ENCODE measurements around the gene NR2C2AP. TPM values are rescaled to one million over a fixed set of nuclear protein-coding genes. Genes with fewer than 3 reads are reported as not detected.

NR2C2AP gene
- total RNA-seq, 1 experiment from 2014 or later, result 45.3 TPM

DNA sequence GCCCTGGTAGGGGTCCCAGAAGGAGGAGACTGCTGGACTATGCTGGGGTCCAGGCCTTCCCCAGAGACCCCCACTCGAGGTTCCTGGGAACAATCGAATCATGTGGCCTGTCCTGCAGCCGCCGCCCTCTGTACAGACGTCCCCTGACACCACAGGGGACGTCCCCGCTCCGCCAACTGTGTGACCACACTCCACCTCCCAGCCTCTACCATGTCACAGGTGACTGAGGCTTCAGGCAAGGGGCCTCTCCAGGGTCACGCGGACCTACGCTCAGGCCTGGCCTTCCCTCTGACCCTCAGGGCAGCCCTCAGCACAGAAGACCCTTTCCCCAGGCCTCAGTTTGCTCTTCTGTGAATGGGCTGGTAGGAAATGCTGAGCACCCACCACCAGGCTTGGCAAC, 51.8 kb downstream of the NR2C2AP start:
- no peaks in the 10 kb centered on the region for H3K4me1 ChIP-seq (ENCODE audit: insufficient read depth, low read length, poor library complexity, severe bottlenecking)
- no peak overlapping the region for H3K4me3 ChIP-seq (ENCODE audit: low read depth, low read length, poor library complexity, severe bottlenecking)
- H3K9me3 ChIP-seq (ENCODE audit: low read depth, low read length, poor library complexity, severe bottlenecking), result no peaks in the 10 kb centered on the region
- intact Hi-C loops (cut with micrococcal nuclease; ENCODE audit: unreplicated experiment), result no loop called here
- H3K36me3 ChIP-seq (ENCODE audit: insufficient read depth, low read length, poor library complexity, severe bottlenecking), result no peaks in the 10 kb centered on the region
- DNase-seq (ENCODE audit: low spot score), result no peak
- no peak overlapping the region for H3K27ac ChIP-seq (ENCODE audit: low read depth, low read length, poor library complexity, severe bottlenecking)
- no peaks in the 10 kb centered on the region for H3K27me3 ChIP-seq (replicated peaks; ENCODE audit: insufficient read depth, low read depth, low read length, poor library complexity)
- POLR2A ChIA-PET (ENCODE audit: low non-redundant PET), result no interaction called here
- CTCF ChIA-PET, result no interaction called here
- BruUV-seq (replicated peaks), result no TSS peak
- TF ChIP-seq EZH2 (IDR thresholded peaks at IDR 0.05; ENCODE audit: borderline replicate concordance, low read depth, low read length, poor library complexity, severe bottlenecking), result no peak
- TF ChIP-seq, protein P1, sequence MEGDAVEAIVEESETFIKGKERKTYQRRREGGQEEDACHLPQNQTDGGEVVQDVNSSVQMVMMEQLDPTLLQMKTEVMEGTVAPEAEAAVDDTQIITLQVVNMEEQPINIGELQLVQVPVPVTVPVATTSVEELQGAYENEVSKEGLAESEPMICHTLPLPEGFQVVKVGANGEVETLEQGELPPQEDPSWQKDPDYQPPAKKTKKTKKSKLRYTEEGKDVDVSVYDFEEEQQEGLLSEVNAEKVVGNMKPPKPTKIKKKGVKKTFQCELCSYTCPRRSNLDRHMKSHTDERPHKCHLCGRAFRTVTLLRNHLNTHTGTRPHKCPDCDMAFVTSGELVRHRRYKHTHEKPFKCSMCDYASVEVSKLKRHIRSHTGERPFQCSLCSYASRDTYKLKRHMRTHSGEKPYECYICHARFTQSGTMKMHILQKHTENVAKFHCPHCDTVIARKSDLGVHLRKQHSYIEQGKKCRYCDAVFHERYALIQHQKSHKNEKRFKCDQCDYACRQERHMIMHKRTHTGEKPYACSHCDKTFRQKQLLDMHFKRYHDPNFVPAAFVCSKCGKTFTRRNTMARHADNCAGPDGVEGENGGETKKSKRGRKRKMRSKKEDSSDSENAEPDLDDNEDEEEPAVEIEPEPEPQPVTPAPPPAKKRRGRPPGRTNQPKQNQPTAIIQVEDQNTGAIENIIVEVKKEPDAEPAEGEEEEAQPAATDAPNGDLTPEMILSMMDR (conservative IDR thresholded peaks at IDR 0.05; ENCODE audit: low read depth, low read length), result no peak

Other genes starting within 250 kb of the NR2C2AP start
- 120 and 136 TPM in 2 replicates for gene SUGP2, start 169.9 kb downstream of the NR2C2AP start, total RNA-seq (2021)
- gene ARMC6, start 169.8 kb downstream of the NR2C2AP start, total RNA-seq (2021), result 59.5 and 62.7 TPM in 2 replicates
- 3.5 and 4.5 TPM in 2 replicates for gene SLC25A42, start 139.4 kb downstream of the NR2C2AP start, total RNA-seq (2021)
- 34.4 and 42.8 TPM in 2 replicates for gene TMEM161A, start 64.9 kb downstream of the NR2C2AP start, total RNA-seq (2021)
- 2.9 and 3.4 TPM in 2 replicates for gene MEF2B, start 33.2 kb downstream of the NR2C2AP start, total RNA-seq (2021)
- 29.9 and 37.5 TPM in 2 replicates for gene BORCS8, start 11.3 kb downstream of the NR2C2AP start, total RNA-seq (2021)
- 96.3 and 109 TPM in 2 replicates for gene RFXANK, start 11.2 kb downstream of the NR2C2AP start, total RNA-seq (2021)
- not detected in 2 replicates for gene NCAN, start 8.5 kb upstream of the NR2C2AP start, total RNA-seq (2021)
- not detected in 2 replicates for gene TM6SF2, start 69.9 kb upstream of the NR2C2AP start, total RNA-seq (2021)
- 73.8 and 86.1 TPM in 2 replicates for gene SUGP1, start 117.1 kb upstream of the NR2C2AP start, total RNA-seq (2021)
- gene MAU2, start 117.4 kb upstream of the NR2C2AP start, total RNA-seq (2021), result 66.7 and 72.6 TPM in 2 replicates
- 202 and 218 TPM in 2 replicates for gene GATAD2A, start 202.3 kb upstream of the NR2C2AP start, total RNA-seq (2021)